ENCODE data around the gene PTPN13.

PTPN13 gene

GRCh38 chr4:86586626-86587380, 7.3 kb upstream of the PTPN13 start:
- H3K4me3 ChIP-seq (ENCODE audit: low read length) = no peak overlapping the region
- TF ChIP-seq, protein P1, sequence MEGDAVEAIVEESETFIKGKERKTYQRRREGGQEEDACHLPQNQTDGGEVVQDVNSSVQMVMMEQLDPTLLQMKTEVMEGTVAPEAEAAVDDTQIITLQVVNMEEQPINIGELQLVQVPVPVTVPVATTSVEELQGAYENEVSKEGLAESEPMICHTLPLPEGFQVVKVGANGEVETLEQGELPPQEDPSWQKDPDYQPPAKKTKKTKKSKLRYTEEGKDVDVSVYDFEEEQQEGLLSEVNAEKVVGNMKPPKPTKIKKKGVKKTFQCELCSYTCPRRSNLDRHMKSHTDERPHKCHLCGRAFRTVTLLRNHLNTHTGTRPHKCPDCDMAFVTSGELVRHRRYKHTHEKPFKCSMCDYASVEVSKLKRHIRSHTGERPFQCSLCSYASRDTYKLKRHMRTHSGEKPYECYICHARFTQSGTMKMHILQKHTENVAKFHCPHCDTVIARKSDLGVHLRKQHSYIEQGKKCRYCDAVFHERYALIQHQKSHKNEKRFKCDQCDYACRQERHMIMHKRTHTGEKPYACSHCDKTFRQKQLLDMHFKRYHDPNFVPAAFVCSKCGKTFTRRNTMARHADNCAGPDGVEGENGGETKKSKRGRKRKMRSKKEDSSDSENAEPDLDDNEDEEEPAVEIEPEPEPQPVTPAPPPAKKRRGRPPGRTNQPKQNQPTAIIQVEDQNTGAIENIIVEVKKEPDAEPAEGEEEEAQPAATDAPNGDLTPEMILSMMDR (IDR thresholded peaks at IDR 0.05; ENCODE audit: insufficient read depth, low read depth, low read length, missing control alignments) = no peak
- no peak for DNase-seq (ENCODE audit: low read depth)

DNA sequence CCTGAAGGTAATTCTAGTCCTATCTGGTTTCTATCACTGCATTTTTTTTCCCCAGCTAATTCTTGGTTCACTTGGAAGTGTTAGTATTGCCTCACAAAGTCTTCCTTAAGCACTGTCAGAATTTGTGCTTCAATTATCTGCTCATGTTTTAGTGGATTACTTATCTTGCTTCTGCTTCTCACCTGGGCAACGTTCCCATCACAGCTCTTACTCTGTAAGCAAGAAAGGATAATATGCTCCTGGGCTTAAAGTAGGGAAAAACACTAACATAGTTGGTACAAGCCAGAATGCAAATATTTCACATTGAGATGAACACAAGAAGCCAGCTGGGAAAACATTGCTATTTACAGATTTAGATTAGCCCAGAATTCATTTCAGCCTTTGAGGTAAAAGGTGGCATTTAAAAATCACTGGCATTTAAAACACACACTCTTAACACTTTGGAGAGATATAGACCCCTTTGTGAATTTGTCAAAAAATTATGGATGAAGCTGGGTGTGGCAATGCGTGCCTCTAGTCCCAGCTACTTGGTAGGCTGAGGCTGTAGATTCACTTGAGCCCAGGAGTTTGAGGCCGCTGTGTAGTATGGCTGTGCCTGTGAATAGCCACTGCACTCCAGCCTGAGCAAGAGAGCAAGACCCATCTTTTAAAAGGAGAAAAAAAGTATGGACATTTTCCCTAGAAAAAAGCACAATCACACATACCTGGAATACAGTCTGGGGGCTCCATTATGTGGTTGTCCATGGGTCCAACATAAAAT, 6.6 kb upstream of the PTPN13 start:
- TF ChIP-seq, protein P1 (IDR thresholded peaks at IDR 0.05; ENCODE audit: insufficient read depth, low read depth, low read length, missing control alignments) = no peak
- H3K4me3 ChIP-seq (ENCODE audit: low read length) = no peak overlapping the region
- DNase-seq (ENCODE audit: low read depth) = no peak

DNA sequence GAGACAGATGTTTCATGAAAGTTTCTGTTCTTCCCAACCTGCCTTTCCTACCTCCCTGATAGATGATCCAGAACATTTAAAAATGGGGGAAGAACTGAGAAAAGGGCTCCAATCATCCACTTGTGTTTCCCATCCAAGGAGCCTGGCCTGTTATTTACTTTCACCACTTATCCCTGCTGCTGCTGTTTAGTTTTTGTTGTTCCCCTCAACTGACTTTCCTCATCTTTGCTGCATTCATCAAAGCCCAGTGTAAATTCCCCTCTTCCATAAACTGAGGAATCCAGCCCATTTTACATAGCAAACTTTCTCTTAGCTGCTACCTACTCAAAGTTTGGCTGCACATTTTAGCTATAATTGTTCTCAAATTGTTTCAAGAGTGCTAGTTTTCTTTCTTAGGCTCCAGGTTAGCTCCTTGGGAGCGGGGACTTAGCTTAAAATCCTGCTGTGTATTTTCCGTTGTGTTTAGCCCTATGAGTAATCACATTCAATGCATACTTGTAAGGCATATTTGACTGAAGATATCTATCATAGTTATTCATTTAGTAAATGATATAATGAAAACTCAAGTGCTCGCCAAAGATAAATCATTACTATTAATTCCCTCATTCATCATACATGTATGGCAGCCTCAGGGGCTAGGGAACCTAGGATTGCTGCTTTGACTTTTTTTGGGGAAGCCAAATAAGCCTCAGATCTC, 1.4 kb upstream of the PTPN13 start:
- DNase-seq (ENCODE audit: low read depth) = peak; percentile 58
- H3K4me3 ChIP-seq (ENCODE audit: low read length) = peak overlapping the region; percentile 98
- TF ChIP-seq, protein P1 (IDR thresholded peaks at IDR 0.05; ENCODE audit: insufficient read depth, low read depth, low read length, missing control alignments) = no peak

DNA sequence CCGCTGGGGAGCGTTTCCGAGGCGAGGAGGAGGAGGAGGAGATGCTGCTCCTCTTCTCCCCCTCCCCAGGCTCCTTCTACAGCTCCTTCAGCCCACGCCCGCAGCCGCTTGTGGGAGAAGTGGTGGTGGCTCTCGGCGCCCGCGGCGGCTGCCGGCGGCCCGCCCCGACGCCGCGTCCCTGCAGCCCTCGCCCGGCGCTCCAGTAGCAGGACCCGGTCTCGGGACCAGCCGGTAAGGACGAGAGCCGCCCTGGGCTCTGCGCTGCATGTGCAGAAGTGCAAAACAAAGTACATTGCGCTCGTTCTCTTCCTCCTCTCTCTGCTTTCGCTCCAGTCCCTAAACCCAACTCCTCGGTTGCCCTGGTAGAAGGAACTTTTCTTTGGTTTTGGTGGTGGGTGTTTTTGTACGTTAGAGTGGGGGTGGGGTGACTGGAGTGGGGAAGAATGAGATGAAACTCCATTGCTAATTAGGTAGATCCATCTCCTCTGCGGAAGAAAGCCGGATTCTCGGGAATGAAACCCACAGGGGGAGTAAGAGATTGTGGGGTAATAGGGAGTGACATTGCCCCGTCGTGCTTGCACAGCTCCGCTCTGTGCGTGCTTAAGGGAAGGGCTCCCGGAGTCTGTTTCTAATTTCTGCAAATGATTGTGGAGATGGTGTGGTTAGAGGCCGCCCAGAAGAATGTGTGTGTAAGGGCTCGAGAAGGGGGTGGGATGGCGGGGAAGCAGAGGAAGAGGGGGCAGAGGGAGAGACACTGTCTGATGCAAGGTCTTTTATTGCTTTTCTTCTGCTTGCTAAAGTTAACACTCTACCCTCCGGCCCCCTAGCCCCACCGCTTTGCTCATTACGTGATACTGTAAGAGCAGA, 677 bp downstream of the PTPN13 start:
- peak overlapping the region; percentile 98 for H3K4me3 ChIP-seq (ENCODE audit: low read length)
- TF ChIP-seq, protein P1 (IDR thresholded peaks at IDR 0.05; ENCODE audit: insufficient read depth, low read depth, low read length, missing control alignments) = peak; percentile 20
- peak; percentile 67 for DNase-seq (ENCODE audit: low read depth)

DNA sequence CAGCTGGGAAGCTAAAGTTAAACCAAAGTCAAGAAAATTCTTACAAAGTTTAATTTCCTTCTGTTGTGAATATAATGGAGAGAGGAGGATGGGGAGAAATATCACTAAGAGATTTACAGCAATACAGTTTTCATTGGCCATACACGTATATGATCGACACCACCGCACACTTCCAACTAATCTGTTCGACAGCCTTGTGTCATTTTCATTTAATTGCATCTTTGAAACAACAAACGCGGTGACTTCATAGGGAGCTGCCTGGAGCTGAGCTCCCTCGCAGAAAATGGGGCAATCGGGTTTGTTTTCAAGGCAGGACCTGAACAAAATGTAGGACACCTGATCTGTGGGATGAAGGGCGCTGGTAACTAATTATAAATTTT, 1.3 kb downstream of the PTPN13 start:
- peak; percentile 67 for DNase-seq (ENCODE audit: low read depth)
- TF ChIP-seq, protein P1 (IDR thresholded peaks at IDR 0.05; ENCODE audit: insufficient read depth, low read depth, low read length, missing control alignments) = no peak
- peak overlapping the region; percentile 98 for H3K4me3 ChIP-seq (ENCODE audit: low read length)

DNA sequence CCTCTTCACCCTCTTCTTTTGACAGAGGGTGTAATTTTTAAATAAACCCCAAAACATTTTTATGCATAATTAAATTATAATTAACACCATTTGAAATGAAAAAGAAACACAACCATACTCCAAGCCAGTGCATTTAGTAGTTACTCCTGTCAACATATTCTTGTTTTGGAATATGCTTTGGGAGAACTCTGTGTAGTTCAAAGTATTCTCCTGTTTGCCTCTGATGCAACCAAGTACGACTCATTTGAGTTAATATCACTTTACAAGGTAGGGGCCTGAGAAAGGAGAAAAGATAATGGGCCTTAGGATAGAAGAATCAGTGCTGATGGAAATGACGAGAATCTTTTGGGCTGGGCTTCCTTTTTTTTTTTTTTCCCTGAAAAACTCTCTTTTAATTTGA, 2.7 kb downstream of the PTPN13 start:
- TF ChIP-seq, protein P1 (IDR thresholded peaks at IDR 0.05; ENCODE audit: insufficient read depth, low read depth, low read length, missing control alignments) = no peak
- H3K4me3 ChIP-seq (ENCODE audit: low read length) = peak overlapping the region; percentile 98
- peak; percentile 41 for DNase-seq (ENCODE audit: low read depth)
